Adipocyte (in vitro differentiated cells): ENCODE data around the gene CDK5RAP2.

Experiments
- DNase-seq: peaks from one replicate; pipeline ENCODE4 v3.0.0-alpha.2; 2015; ENCODE audit warnings: low read depth
- H3K27me3 ChIP-seq: replicated peaks from 2 replicates; pipeline ENCODE4 v1.7.0; 2013; ENCODE audit warnings: mild to moderate bottlenecking, low read length, moderate library complexity; ENCODE audit not compliant: control insufficient read depth, insufficient read depth
- H3K36me3 ChIP-seq: 2 replicates; pipeline ENCODE4 v1.7.0; 2013; ENCODE audit warnings: low read length, mild to moderate bottlenecking, moderate library complexity; ENCODE audit not compliant: control insufficient read depth, insufficient read depth, severe bottlenecking
- H3K4me1 ChIP-seq: 2 replicates; pipeline ENCODE4 v1.7.0; 2013; ENCODE audit warnings: mild to moderate bottlenecking, low read length, moderate library complexity; ENCODE audit not compliant: control insufficient read depth, insufficient read depth
- H3K4me3 ChIP-seq: 2 replicates; pipeline ENCODE4 v1.7.0; 2013; ENCODE audit warnings: mild to moderate bottlenecking, low read length, moderate library complexity
- H3K9ac ChIP-seq: 2 replicates; pipeline ENCODE4 v1.7.0; 2013; ENCODE audit warnings: mild to moderate bottlenecking, low read length, moderate library complexity
- H3K9me3 ChIP-seq: 2 replicates; pipeline ENCODE4 v1.7.0; 2013; ENCODE audit warnings: mild to moderate bottlenecking, low read length, moderate library complexity; ENCODE audit not compliant: control insufficient read depth

CDK5RAP2 gene

DNA sequence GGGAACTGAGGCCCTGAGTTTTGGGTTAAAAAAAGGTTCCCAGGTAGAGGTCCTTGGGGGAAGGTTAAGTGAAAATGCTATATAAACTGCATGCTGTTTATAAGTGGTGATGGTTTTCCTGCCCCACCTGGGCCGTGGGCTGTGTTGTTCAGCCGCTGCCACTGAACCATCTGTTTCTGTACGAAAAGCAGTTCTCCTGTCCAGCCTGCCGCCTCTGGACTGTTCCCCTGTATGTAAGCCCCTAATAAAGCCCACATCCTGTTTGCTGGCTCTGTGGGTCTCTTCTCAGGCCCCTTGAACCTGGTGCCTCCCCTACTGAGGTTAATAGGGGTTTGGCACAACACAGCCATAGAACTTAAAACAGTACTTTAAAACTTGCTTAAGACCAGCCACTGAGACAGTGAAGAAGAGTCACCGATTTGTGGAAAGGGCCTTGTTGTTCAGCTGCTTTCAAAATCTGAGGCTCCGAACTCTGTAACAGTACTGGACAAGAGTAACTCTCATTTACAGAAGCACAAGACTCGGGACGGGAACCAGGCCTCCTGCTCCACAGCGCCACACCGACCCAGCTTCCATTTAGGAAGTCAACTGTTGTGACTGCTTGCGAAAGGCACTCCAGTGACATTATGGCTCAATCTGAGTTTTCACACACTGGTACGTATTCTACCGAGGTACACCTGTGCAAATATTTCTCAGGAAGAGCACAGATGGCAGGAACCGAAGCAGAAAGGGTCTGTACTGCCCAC lies 192.5 kb downstream of the CDK5RAP2 start:
- H3K36me3 ChIP-seq: peaks cover 34% of the 10 kb centered on the region
- no peak overlapping the region for H3K4me3 ChIP-seq
- H3K27me3 ChIP-seq: no peaks in the 10 kb centered on the region
- DNase-seq: no peak
- H3K4me1 ChIP-seq: peaks cover 10% of the 10 kb centered on the region
- H3K9me3 ChIP-seq: no peaks in the 10 kb centered on the region
- H3K9ac ChIP-seq: no peak overlapping the region

- Histone ChIP-seq H3K27me3 (no peaks in the 10 kb centered on the region), H3K4me1 (peaks cover 10% of the 10 kb centered on the region), H3K9ac (no peak overlapping the region), H3K36me3 (peaks cover 25% of the 10 kb centered on the region), H3K9me3 (no peaks in the 10 kb centered on the region), H3K4me3 (no peak overlapping the region)
- no peak for DNase-seq
Measured at GRCh38 chr9:120386390-120387131, 193.4 kb downstream of the CDK5RAP2 start.

GRCh38 chr9:120385606-120386389 lies 194.2 kb downstream of the CDK5RAP2 start:
- Histone ChIP-seq H3K4me3 (no peak overlapping the region), H3K9ac (no peak overlapping the region)

DNA sequence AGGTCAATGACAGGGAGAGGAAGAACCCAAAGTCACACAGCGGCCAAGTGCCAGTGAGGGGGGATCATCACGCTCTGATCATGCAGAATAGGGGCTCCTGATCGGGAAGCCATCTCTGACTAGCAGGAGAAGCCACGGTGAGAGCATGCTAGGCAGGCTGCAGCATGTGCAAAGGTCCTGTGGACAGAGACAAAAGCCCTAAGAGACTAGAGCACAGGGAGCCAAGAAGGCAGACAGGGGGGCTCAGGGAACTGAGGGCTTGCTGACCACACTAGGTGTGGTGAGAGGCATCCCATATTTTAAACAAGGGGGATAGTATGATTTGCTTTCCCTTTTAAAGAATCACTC lies 195.1 kb downstream of the CDK5RAP2 start:
- Histone ChIP-seq H3K4me3 (no peak overlapping the region), H3K9me3 (peaks cover 2% of the 10 kb centered on the region), H3K27me3 (no peaks in the 10 kb centered on the region), H3K36me3 (peaks cover 12% of the 10 kb centered on the region), H3K9ac (no peak overlapping the region), H3K4me1 (peaks cover 10% of the 10 kb centered on the region)
- DNase-seq: no peak

More at GRCh38 chr9:120385606-120386389, 194.2 kb downstream of the CDK5RAP2 start:
- H3K4me1 ChIP-seq: peaks cover 10% of the 10 kb centered on the region
- peaks cover 20% of the 10 kb centered on the region for H3K36me3 ChIP-seq
- no peak for DNase-seq
- no peaks in the 10 kb centered on the region for H3K27me3 ChIP-seq
- no peaks in the 10 kb centered on the region for H3K9me3 ChIP-seq

DNA sequence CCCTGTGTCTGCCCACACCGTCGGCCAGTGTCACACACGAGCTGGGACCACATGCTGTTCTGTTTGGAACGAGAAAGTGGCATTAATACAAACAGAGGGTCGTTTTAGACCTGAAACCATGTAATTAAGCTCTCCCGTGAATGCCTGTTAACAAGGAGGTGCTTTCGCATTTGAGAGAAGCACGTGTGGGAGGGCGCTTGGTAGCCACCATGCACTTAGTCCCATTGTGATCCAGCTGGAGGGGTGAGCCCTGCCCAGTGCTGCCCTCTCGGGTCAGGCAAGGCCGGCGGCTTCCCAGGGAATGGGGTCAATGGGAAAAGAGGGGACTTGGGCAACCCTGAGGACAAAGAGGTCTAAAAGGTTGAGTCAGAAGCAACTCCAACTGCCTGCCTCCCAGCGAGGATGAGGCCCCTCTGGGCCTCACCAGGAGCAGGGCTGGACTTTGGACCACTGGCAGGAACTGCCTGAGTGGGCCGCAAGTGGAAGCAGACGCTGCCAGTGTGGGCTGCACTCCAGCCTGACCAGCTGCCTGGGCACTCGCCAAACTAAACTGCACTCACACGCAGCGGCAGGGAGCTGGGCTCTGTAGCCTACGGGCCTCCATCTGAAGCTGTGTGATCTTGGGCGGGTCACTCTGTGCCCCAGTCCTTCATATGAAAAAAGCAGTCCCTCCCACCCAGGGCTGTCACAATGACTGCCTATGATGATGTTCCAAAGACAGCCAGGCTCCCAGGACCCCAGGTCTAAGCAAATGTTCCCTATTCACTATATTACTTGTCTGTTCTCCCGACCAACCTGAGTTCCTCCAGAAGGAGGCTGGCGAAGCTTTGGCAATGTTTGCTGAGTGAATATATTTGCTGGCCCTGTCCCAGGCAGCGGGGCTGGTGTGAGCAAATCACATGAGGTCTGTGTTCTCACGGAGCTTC lies 195.7 kb downstream of the CDK5RAP2 start:
- Histone ChIP-seq H3K9me3 (peaks cover 6% of the 10 kb centered on the region), H3K4me1 (peaks cover 10% of the 10 kb centered on the region), H3K9ac (no peak overlapping the region), H3K27me3 (no peaks in the 10 kb centered on the region), H3K4me3 (no peak overlapping the region), H3K36me3 (peaks cover 6% of the 10 kb centered on the region)
- DNase-seq: peak; percentile 58

- Histone ChIP-seq H3K9ac (no peak overlapping the region), H3K36me3 (peaks cover under 1% of the 10 kb centered on the region), H3K4me3 (no peak overlapping the region), H3K4me1 (peaks cover 10% of the 10 kb centered on the region), H3K9me3 (peaks cover 6% of the 10 kb centered on the region), H3K27me3 (no peaks in the 10 kb centered on the region)
- no peak for DNase-seq
Measured at GRCh38 chr9:120383611-120383998, 196.4 kb downstream of the CDK5RAP2 start.

- no peak for DNase-seq
- H3K4me3 ChIP-seq: no peak overlapping the region
- peaks cover 6% of the 10 kb centered on the region for H3K9me3 ChIP-seq
- H3K36me3 ChIP-seq: no peaks in the 10 kb centered on the region
- no peak overlapping the region for H3K9ac ChIP-seq
- peaks cover 10% of the 10 kb centered on the region for H3K4me1 ChIP-seq
- H3K27me3 ChIP-seq: no peaks in the 10 kb centered on the region
Measured at GRCh38 chr9:120382453-120382852, 197.5 kb downstream of the CDK5RAP2 start.

- Histone ChIP-seq H3K9me3 (peaks cover 6% of the 10 kb centered on the region), H3K9ac (no peak overlapping the region), H3K4me1 (peaks cover 10% of the 10 kb centered on the region), H3K36me3 (no peaks in the 10 kb centered on the region), H3K4me3 (no peak overlapping the region), H3K27me3 (no peaks in the 10 kb centered on the region)
- DNase-seq: no peak
Measured at GRCh38 chr9:120381839-120382238, 198.1 kb downstream of the CDK5RAP2 start.

DNA sequence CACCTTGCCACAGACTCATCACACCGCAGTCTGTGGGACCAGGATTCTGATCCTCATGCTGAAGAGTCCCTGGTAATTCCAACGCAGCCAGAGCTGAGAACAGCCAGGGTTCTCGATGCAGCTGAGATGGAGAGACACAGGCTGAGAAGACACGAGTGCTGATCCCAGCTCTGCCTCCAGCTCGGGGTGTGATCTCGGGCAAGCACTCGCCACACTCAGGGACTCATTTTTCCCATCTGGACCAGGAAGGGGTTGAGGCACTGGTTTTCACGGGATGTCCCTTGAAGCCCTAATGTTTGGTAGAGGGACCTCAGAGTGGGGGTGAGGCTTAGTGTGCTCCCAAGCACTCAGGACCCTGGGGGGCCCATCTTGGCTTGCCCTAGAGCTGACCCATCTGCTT lies 200.4 kb downstream of the CDK5RAP2 start:
- Histone ChIP-seq H3K9ac (no peak overlapping the region), H3K4me1 (peaks cover 4% of the 10 kb centered on the region), H3K36me3 (no peaks in the 10 kb centered on the region), H3K9me3 (peaks cover 6% of the 10 kb centered on the region), H3K4me3 (no peak overlapping the region), H3K27me3 (no peaks in the 10 kb centered on the region)
- no peak for DNase-seq

DNA sequence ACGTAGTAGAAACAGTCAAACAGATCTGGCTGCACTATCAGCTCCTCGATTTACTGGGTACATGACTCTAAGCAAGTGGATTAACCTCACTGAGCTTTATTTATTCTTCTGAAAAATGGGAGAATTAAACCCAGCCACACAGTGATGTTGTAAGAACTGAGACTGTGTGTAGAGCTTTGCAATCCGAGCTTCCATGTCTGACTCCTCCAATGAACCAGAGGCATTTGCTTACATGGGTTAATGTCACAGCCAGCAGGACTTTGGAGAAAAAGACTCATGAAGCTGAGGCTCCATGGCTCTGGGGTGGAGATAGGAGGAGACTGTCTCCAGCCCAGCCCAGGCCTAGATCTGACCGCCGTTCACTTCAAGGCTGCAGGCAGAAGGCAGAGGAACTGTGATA lies 201.3 kb downstream of the CDK5RAP2 start:
- H3K9ac ChIP-seq: no peak overlapping the region
- no peak overlapping the region for H3K4me3 ChIP-seq
- H3K9me3 ChIP-seq: peaks cover 7% of the 10 kb centered on the region
- no peak for DNase-seq
- no peaks in the 10 kb centered on the region for H3K36me3 ChIP-seq
- no peaks in the 10 kb centered on the region for H3K4me1 ChIP-seq
- peaks cover under 1% of the 10 kb centered on the region for H3K27me3 ChIP-seq
